Activated naive CD4-positive, alpha-beta T cell treated with anti-CD3 and anti-CD28 coated beads for 36 hours (primary cell): ENCODE results near the gene GPD1L. TPM values are rescaled to one million over a fixed set of nuclear protein-coding genes. Genes with fewer than 3 reads are reported as not detected.

Source experiments
- CTCF ChIA-PET: fragments of 350-600 bp; sonication (Branson Sonifier 250); formaldehyde crosslinking; loops from one replicate; lab custom pipeline; 2021; ENCODE audit warnings: antibody characterized with exemption; lab: Charles Lee
- DNase-seq: peaks from one replicate; pipeline ENCODE4 v3.0.0-alpha.2; 2020
- H3K27ac Mint-ChIP-seq: one replicate; pipeline ENCODE4 v1.8.0; 2021; ENCODE audit warnings: mild to moderate bottlenecking, mixed read lengths
- H3K27me3 Mint-ChIP-seq: one replicate; pipeline ENCODE4 v1.8.0; 2021; ENCODE audit warnings: low read depth, mixed read lengths
- H3K36me3 Mint-ChIP-seq: one replicate; pipeline ENCODE4 v1.8.0; 2021; ENCODE audit warnings: low read depth, mixed read lengths
- H3K4me1 Mint-ChIP-seq: one replicate; pipeline ENCODE4 v1.8.0; 2021; ENCODE audit warnings: low read depth, mixed read lengths
- H3K4me3 Mint-ChIP-seq: one replicate; pipeline ENCODE4 v1.8.0; 2021; ENCODE audit warnings: mild to moderate bottlenecking, moderate library complexity, mixed read lengths
- H3K9me3 Mint-ChIP-seq: one replicate; pipeline ENCODE4 v1.8.0; 2021; ENCODE audit warnings: mixed read lengths
- intact Hi-C: fragments of 100-400 bp; cut with micrococcal nuclease; formaldehyde crosslinking; loops from one replicate; pipeline ENCODE4 v1.15.1; 2023
- total RNA-seq, 2 experiments: library from RNA; stranded (reverse); gene quantifications; one replicate each; pipeline ENCODE4 v1.2.3, GENCODE V29; 2021

GPD1L gene
- total RNA-seq, 2 experiments from 2014 or later, result 10.8 to 12.6 TPM

- Mint-ChIP-seq H3K4me1 (no peaks in the 10 kb centered on the region), H3K9me3 (no peaks in the 10 kb centered on the region), H3K36me3 (no peaks in the 10 kb centered on the region), H3K27ac (no peak overlapping the region), H3K4me3 (no peak overlapping the region), H3K27me3 (no peaks in the 10 kb centered on the region)
- CTCF ChIA-PET, result no interaction called here
- intact Hi-C loops, result no loop called here
- no peak for DNase-seq
Observed at GRCh38 chr3:32194653-32195052, 88.2 kb downstream of the GPD1L start.

- H3K36me3 Mint-ChIP-seq, result no peaks in the 10 kb centered on the region
- H3K27ac Mint-ChIP-seq, result no peak overlapping the region
- no peak overlapping the region for H3K4me3 Mint-ChIP-seq
- no peak for DNase-seq
- CTCF ChIA-PET, result interaction anchor here (0.6 kb wide), 1 partner anchor 10 kb away, joined by 3 read pairs; no protein-coding TSS in a partner anchor
- H3K9me3 Mint-ChIP-seq, result no peaks in the 10 kb centered on the region
- no peaks in the 10 kb centered on the region for H3K27me3 Mint-ChIP-seq
- intact Hi-C loops, result no loop called here
- H3K4me1 Mint-ChIP-seq, result no peaks in the 10 kb centered on the region
Observed at GRCh38 chr3:32195995-32196540, 89.6 kb downstream of the GPD1L start.

GRCh38 chr3:32197991-32198390 lies 91.6 kb downstream of the GPD1L start:
- no peaks in the 10 kb centered on the region for H3K36me3 Mint-ChIP-seq
- no peak overlapping the region for H3K27ac Mint-ChIP-seq
- no peaks in the 10 kb centered on the region for H3K27me3 Mint-ChIP-seq
- DNase-seq, result no peak
- CTCF ChIA-PET, result interaction anchor here (1.2 kb wide), 1 partner anchor 21 kb away, joined by 3 read pairs; no protein-coding TSS in a partner anchor
- no peaks in the 10 kb centered on the region for H3K4me1 Mint-ChIP-seq
- intact Hi-C loops, result no loop called here
- H3K4me3 Mint-ChIP-seq, result no peak overlapping the region
- H3K9me3 Mint-ChIP-seq, result no peaks in the 10 kb centered on the region

GRCh38 chr3:32198714-32199113 lies 92.3 kb downstream of the GPD1L start:
- no peaks in the 10 kb centered on the region for H3K27me3 Mint-ChIP-seq
- H3K36me3 Mint-ChIP-seq, result no peaks in the 10 kb centered on the region
- no peaks in the 10 kb centered on the region for H3K4me1 Mint-ChIP-seq
- intact Hi-C loops, result no loop called here
- no peak for DNase-seq
- no peaks in the 10 kb centered on the region for H3K9me3 Mint-ChIP-seq
- no peak overlapping the region for H3K4me3 Mint-ChIP-seq
- no peak overlapping the region for H3K27ac Mint-ChIP-seq
- CTCF ChIA-PET, result no interaction called here

GRCh38 chr3:32200490-32200889 lies 94.1 kb downstream of the GPD1L start:
- Mint-ChIP-seq H3K27me3 (no peaks in the 10 kb centered on the region), H3K36me3 (no peaks in the 10 kb centered on the region), H3K27ac (no peak overlapping the region), H3K4me3 (no peak overlapping the region), H3K9me3 (no peaks in the 10 kb centered on the region), H3K4me1 (no peaks in the 10 kb centered on the region)
- intact Hi-C loops, result no loop called here
- no peak for DNase-seq
- CTCF ChIA-PET, result interaction anchor here (2.0 kb wide), 1 partner anchor 40 kb away, joined by 5 read pairs; no protein-coding TSS in a partner anchor

GRCh38 chr3:32200992-32201758 lies 94.8 kb downstream of the GPD1L start:
- intact Hi-C loops, result no loop called here
- Mint-ChIP-seq H3K4me1 (no peaks in the 10 kb centered on the region), H3K9me3 (no peaks in the 10 kb centered on the region), H3K4me3 (no peak overlapping the region), H3K27ac (no peak overlapping the region), H3K27me3 (no peaks in the 10 kb centered on the region), H3K36me3 (no peaks in the 10 kb centered on the region)
- DNase-seq, result no peak
- CTCF ChIA-PET, result interaction anchor here (0.9 to 2.0 kb wide), 2 partner anchors 24 to 39 kb away, joined by 5 read pairs; no protein-coding TSS in a partner anchor

- Mint-ChIP-seq H3K4me1 (no peaks in the 10 kb centered on the region), H3K4me3 (no peak overlapping the region), H3K27me3 (no peaks in the 10 kb centered on the region), H3K27ac (no peak overlapping the region), H3K36me3 (no peaks in the 10 kb centered on the region), H3K9me3 (no peaks in the 10 kb centered on the region)
- intact Hi-C loops, result no loop called here
- CTCF ChIA-PET, result interaction anchor here (0.6 to 2.0 kb wide), 2 partner anchors 38 to 185 kb away, joined by 3 to 5 read pairs; no protein-coding TSS in a partner anchor
- DNase-seq, result no peak
Observed at GRCh38 chr3:32202496-32202895, 96.1 kb downstream of the GPD1L start.

- Mint-ChIP-seq H3K27ac (no peak overlapping the region), H3K4me1 (no peaks in the 10 kb centered on the region), H3K27me3 (no peaks in the 10 kb centered on the region), H3K9me3 (no peaks in the 10 kb centered on the region), H3K36me3 (no peaks in the 10 kb centered on the region), H3K4me3 (no peak overlapping the region)
- no peak for DNase-seq
- CTCF ChIA-PET, result no interaction called here
- intact Hi-C loops, result no loop called here
Observed at GRCh38 chr3:32203854-32204253, 97.4 kb downstream of the GPD1L start.

- Mint-ChIP-seq H3K4me3 (no peak overlapping the region), H3K9me3 (no peaks in the 10 kb centered on the region), H3K4me1 (no peaks in the 10 kb centered on the region), H3K27me3 (no peaks in the 10 kb centered on the region), H3K27ac (no peak overlapping the region), H3K36me3 (no peaks in the 10 kb centered on the region)
- DNase-seq, result no peak
- intact Hi-C loops, result no loop called here
- CTCF ChIA-PET, result interaction anchor here (0.6 kb wide), 1 partner anchor 19 kb away, joined by 3 read pairs; no protein-coding TSS in a partner anchor
Observed at GRCh38 chr3:32208447-32208846, 102.0 kb downstream of the GPD1L start.

GRCh38 chr3:32215185-32215584 lies 108.8 kb downstream of the GPD1L start:
- Mint-ChIP-seq H3K9me3 (peaks cover 8% of the 10 kb centered on the region), H3K27me3 (no peaks in the 10 kb centered on the region), H3K36me3 (no peaks in the 10 kb centered on the region), H3K4me3 (no peak overlapping the region), H3K4me1 (no peaks in the 10 kb centered on the region), H3K27ac (no peak overlapping the region)
- no peak for DNase-seq
- CTCF ChIA-PET, result no interaction called here
- intact Hi-C loops, result no loop called here

- H3K27me3 Mint-ChIP-seq, result no peaks in the 10 kb centered on the region
- CTCF ChIA-PET, result no interaction called here
- H3K9me3 Mint-ChIP-seq, result peaks cover 9% of the 10 kb centered on the region
- intact Hi-C loops, result no loop called here
- H3K36me3 Mint-ChIP-seq, result no peaks in the 10 kb centered on the region
- H3K4me3 Mint-ChIP-seq, result no peak overlapping the region
- H3K27ac Mint-ChIP-seq, result no peak overlapping the region
- no peak for DNase-seq
- no peaks in the 10 kb centered on the region for H3K4me1 Mint-ChIP-seq
Observed at GRCh38 chr3:32216172-32216783, 109.9 kb downstream of the GPD1L start.

- Mint-ChIP-seq H3K27me3 (no peaks in the 10 kb centered on the region), H3K36me3 (no peaks in the 10 kb centered on the region), H3K4me1 (no peaks in the 10 kb centered on the region), H3K9me3 (peaks cover 9% of the 10 kb centered on the region), H3K4me3 (no peak overlapping the region), H3K27ac (no peak overlapping the region)
- CTCF ChIA-PET, result no interaction called here
- intact Hi-C loops, result no loop called here
- DNase-seq, result no peak
Observed at GRCh38 chr3:32217339-32217738, 110.9 kb downstream of the GPD1L start.
